HG03095 (cell line): ENCODE measurements around the gene CDK5RAP3.
A peak's percentile ranks its signal among the peaks of the same experiment; 100 is the strongest.
"Not testable (repeated sequence)": the region's sequence is repeated elsewhere in the genome, so short reads cannot be mapped to it uniquely, and the experiment has no call there.

Experiments used
- ATAC-seq: cut with Tn5 transposase; IDR thresholded peaks from one replicate; pipeline ENCODE4 v1.9.1; 2021; ENCODE audit warnings: moderate library complexity; ENCODE audit not compliant: unreplicated experiment

Gene CDK5RAP3, protein sequence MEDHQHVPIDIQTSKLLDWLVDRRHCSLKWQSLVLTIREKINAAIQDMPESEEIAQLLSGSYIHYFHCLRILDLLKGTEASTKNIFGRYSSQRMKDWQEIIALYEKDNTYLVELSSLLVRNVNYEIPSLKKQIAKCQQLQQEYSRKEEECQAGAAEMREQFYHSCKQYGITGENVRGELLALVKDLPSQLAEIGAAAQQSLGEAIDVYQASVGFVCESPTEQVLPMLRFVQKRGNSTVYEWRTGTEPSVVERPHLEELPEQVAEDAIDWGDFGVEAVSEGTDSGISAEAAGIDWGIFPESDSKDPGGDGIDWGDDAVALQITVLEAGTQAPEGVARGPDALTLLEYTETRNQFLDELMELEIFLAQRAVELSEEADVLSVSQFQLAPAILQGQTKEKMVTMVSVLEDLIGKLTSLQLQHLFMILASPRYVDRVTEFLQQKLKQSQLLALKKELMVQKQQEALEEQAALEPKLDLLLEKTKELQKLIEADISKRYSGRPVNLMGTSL

DNA sequence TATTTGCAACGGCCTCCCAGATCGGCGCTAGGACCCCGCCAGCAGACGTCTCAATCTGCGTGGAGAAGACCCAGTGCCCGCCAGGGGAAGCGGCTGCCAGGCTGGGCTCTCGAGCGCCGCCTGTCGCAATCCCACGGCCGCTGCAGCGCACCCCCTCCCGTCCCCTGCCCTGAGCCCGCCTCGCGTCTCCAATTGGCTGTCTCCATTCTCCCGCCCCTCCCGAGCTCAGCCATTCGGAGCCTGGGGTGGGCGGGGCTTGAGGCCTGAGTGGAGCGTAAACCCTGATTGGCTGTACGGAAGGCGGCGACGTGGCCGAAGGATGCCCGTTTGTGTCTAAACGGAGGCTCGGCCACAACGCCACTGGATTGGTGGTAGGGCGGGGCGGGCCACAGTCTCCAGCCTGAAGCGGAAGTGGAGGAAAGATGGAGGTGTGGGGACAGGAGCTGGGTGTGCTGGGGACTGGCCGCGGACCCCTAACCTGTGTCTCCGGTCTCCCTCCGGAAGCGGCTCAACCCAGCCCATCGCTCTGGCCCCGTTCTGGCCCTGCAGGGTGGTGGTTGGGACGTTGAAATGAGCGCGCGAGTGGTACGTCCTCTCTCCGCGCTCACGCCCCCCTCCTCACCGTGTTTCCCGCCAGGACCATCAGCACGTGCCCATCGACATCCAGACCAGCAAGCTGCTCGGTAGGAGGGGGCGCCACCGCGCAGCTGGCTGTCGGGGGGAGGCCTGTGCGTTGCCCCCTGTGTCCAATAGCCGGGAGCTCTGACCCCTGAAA lies at the start of gene CDK5RAP3:
Gene CDK5RAP3 (plus strand): TSS at position 389 of the 775 bp plus-strand sequence. CDS start 34 bp downstream, at position 423.
- peak; percentile 92 for ATAC-seq

- ATAC-seq: no peak
These were observed 45.9 kb upstream of the CDK5RAP3 start for GRCh38 chr17:47924785-47925677.

DNA sequence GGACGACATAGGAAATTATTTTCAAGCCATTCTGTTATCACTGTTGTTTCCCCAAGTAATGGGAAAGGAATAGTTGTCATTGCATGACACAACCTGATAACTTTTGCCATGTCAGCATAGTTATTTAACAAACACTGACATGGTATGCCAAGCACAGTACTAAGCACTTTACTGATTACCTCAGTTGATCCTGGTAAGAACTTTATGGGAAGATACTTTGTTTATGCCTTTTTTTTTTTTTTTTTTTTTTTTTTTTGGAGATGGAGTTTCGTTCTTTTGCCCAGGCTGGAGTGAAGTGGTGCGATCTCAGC lies 45.3 kb upstream of the CDK5RAP3 start:
- no peak for ATAC-seq

GRCh38 chr17:47927821-47928400 lies 43.0 kb upstream of the CDK5RAP3 start:
- ATAC-seq: no peak

- no peak for ATAC-seq
These were observed 42.5 kb upstream of the CDK5RAP3 start for GRCh38 chr17:47928415-47928814.

DNA sequence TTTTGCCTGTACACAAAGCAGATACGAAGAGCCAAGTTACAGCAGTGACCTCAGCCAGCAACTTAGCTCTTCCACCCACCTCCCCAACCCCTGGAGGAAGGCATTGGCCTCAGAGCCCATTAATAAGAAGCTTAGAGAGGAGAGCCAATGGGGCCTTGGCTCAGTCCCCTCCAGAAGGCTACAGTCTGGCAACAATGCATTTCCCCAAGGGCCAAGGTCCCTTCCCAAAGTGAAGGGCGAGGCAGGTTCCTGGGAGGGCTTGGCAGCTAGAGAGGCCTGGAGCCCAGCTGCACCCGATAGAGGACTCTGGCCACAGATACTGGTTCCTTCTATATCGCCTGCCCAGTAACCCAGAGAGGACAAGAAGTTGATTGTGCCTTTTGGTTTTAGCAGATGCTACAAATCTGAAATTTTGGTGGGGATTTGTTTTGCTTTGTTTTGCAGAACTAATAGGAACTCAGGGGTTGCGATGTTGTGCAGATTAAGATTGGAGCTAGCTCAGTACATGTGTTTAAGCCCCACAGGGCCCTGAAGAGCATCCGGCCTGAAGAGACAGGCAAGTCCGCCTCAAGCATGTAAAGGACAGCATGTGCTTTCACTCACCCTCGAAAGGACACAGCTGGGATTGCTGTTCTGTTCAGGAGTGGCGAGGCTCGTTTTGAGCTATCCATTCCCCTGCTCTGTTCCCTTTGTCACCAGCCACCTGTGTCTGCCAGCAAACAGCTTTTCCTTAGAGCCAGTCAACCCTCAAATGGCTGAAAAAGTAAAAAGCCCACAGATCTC lies 41.5 kb upstream of the CDK5RAP3 start:
- no peak for ATAC-seq

- ATAC-seq: no peak
These were observed 39.1 kb upstream of the CDK5RAP3 start for GRCh38 chr17:47931848-47932247.

GRCh38 chr17:47934856-47935255 lies 36.1 kb upstream of the CDK5RAP3 start:
- ATAC-seq: no peak

DNA sequence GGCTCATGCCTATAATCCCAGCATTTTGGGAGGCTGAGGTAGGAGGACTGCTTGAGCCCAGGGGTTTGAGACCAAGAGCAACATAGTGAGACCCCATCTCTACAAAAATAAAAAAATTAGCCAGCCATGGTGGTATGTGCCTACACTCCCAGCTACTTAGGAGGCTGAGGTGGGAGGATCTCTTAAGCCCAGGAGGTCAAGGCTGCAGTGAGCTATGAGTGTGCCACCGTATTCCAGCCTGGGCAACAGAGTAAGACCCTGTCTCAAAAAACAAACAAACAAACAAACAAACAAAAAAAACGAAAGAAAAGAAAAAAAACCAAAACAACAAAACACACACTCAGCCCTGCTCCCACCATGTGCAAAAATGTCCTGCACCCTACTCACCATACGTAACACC lies 35.4 kb upstream of the CDK5RAP3 start:
- not testable (repeated sequence) for ATAC-seq

GRCh38 chr17:47935961-47936360 lies 35.0 kb upstream of the CDK5RAP3 start:
- ATAC-seq: no peak

GRCh38 chr17:47937941-47938340 lies 33.0 kb upstream of the CDK5RAP3 start:
- ATAC-seq: no peak

- peak; percentile 80 for ATAC-seq
These were observed 29.4 kb upstream of the CDK5RAP3 start, which contains the start of gene PNPO for GRCh38 chr17:47941246-47942095. TSS of gene PNPO (plus strand) at chr17:47941571. CDS start at chr17:47941676, 105 bp downstream.

GRCh38 chr17:47942096-47942510 lies 28.8 kb upstream of the CDK5RAP3 start:
- ATAC-seq: no peak

DNA sequence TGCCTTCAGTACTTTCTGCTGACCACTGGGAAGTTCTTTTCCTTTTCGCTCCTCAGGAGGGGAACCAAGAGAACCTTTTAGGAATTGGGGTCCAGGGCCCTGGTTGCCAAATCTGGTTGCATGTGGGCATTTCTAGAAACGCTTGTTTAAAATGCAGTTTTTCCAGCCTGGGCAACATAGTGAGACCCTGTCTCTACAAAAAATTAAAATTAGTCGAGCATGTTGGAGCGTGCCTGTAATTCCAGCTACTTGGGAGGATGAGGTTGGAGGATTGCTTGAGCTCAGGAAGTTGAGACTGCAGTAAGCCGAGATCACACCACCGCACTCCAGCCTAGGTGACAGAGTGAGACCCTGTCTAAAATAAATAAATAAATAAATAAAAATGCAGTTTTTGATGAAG lies 28.3 kb upstream of the CDK5RAP3 start:
- ATAC-seq: no peak

DNA sequence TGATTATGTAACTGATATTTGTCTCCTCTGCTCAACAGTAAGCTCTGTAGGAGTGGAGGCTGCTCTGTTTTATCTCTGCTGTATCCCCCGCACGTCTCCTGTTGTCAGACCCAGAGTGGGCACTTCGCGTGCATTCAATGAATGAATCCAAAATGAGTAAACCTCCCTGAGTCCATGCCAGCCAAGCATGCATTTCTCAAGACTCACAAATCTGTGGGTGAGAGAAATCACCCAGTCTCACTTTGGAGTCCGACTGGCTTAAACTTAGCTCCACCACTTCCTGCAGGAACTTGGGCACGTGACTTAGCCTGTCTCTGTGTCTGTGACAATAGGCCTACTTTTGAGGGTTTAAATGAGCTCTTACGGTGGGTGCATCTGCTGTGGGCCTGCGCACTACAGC lies 25.8 kb upstream of the CDK5RAP3 start:
- no peak for ATAC-seq

- no peak for ATAC-seq
These were observed 25.1 kb upstream of the CDK5RAP3 start for GRCh38 chr17:47945529-47946508.

- no peak for ATAC-seq
These were observed 24.4 kb upstream of the CDK5RAP3 start for GRCh38 chr17:47946516-47946915.

DNA sequence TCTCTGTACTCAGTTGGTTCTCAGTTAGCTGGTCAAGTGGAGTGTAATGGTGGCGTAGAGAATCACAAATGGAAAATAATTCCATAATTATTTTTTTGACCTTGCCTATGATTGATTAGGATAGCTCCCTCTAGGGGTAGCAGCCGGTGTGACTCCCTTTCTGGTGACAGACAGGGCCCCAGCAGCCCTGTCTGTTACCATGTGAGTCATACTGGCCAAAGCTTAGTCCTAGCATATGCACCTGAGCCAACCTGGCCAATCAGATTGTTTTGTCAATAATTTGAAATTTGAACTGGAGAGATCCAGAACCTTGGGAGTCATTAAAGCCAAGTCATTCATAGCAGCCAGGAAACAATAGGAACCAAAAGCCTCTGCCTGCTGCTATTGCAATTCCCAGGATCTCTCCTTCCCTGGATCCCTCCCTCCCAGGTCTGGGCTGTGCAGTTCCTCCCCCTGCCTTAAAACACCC lies 23.9 kb upstream of the CDK5RAP3 start:
- no peak for ATAC-seq
